ENCODE measurements around the gene TAS1R1. TPM values are rescaled to one million over a fixed set of nuclear protein-coding genes. Genes with fewer than 3 reads are reported as not detected.
A peak's percentile ranks its signal among the peaks of the same experiment; 100 is the strongest.

The TAS1R1 gene
- total RNA-seq, 1 experiment from 2014 or later, result not detected

GRCh38 chr1:6578624-6579373 is 23.7 kb downstream of the TAS1R1 start:
- intact Hi-C loops (cut with micrococcal nuclease; ENCODE audit: unreplicated experiment) (no loop called here), in situ Hi-C loops (cut with HindIII; ENCODE audit: low pct_unique_long_range_greater_than_20kb, low sequenced_read_pairs) (no loop called here)
- CTCF ChIA-PET, result no interaction called here

More at GRCh38 chr1:6578624-6579373, 23.7 kb downstream of the TAS1R1 start:
- Histone ChIP-seq H3K27ac (ENCODE audit: low read length) (peak overlapping the region; percentile 93), H3K27me3 (ENCODE audit: control insufficient read depth, insufficient read depth, low read length) (no peaks in the 10 kb centered on the region), H3K9me3 (ENCODE audit: control insufficient read depth, insufficient read depth, low read depth, low read length) (no peaks in the 10 kb centered on the region), H3K4me1 (ENCODE audit: control insufficient read depth, insufficient read depth, low read length) (peaks cover 23% of the 10 kb centered on the region), H3K36me3 (ENCODE audit: control insufficient read depth, insufficient read depth, low read length) (peaks cover 7% of the 10 kb centered on the region; the same call in 1 of the 2 replicates), H3K4me3 (ENCODE audit: low read depth in 2 of 2, low read length in 2 of 2) (peak overlapping the region; percentile 86 to 90)
- BruUV-seq (replicated peaks), result no TSS peak
- no peak for TF ChIP-seq SIN3A (IDR thresholded peaks at IDR 0.05; ENCODE audit: borderline replicate concordance, insufficient read depth, low read depth, low read length)
- no peak for TF ChIP-seq POLR2AphosphoS5 (IDR thresholded peaks at IDR 0.05; ENCODE audit: low read depth, low read length)
- TF ChIP-seq REST (IDR thresholded peaks at IDR 0.05; ENCODE audit: insufficient read depth in 1 of 2, low read depth in 2 of 2, low read length in 1 of 2), result no peak
- no peak for TF ChIP-seq CTCF (IDR thresholded peaks at IDR 0.05)
- no peak for TF ChIP-seq TCF7L2 (IDR thresholded peaks at IDR 0.05; ENCODE audit: low read depth, low read length)
- no peak for ATAC-seq
- no peak for DNase-seq (ENCODE audit: low read depth, low spot score)
- POLR2A ChIA-PET, result no interaction called here

All from Panc1 (cell line).